Vagina (tissue), 2 donors: ENCODE measurements around the gene DENND4B.

Experiments used
- CTCF ChIP-seq, 3 experiments: fragments of 450-650 bp in 2 of 3; fragments of 200-600 bp in 1 of 3; sonication (generic) in 1 of 3; IDR thresholded peaks; one replicate each; pipeline ENCODE4 v1.5.1; 2017 to 2019; ENCODE audit warnings: antibody characterized with exemption in 3 of 3, mild to moderate bottlenecking in 2 of 3, moderate library complexity in 2 of 3
- POLR2A ChIP-seq, 2 donors: fragments of 450-650 bp; IDR thresholded peaks; one replicate each; pipeline ENCODE4 v1.6.1; 2017; ENCODE audit warnings: antibody characterized with exemption in 2 of 2, mild to moderate bottlenecking in 2 of 2, moderate library complexity in 2 of 2
- POLR2AphosphoS5 ChIP-seq, 2 donors: sonication (generic); formaldehyde crosslinking; IDR thresholded peaks; one replicate each; pipeline ENCODE4 v1.9.0; 2017; ENCODE audit warnings: antibody characterized with exemption in 2 of 2, mild to moderate bottlenecking in 2 of 2, low read depth in 1 of 2; ENCODE audit not compliant: insufficient read depth in 1 of 2

- TF ChIP-seq CTCF (IDR thresholded peaks at IDR 0.05) (no peak), POLR2AphosphoS5 (IDR thresholded peaks at IDR 0.05; ENCODE audit: insufficient read depth in 1 of 2, low read depth in 1 of 2) (no peak), POLR2A (IDR thresholded peaks at IDR 0.05) (no peak)
Observed at GRCh38 chr1:153888533-153888932, 58.0 kb downstream of the DENND4B start.
